Thyroid gland (tissue), 4 donors: Measurements from ENCODE around the gene CCDC85A. TPM values are rescaled to one million over a fixed set of nuclear protein-coding genes. Genes with fewer than 3 reads are reported as not detected.

Source experiments
- DNase-seq, 2 donors: peaks; one replicate each; pipeline ENCODE4 v3.0.0-alpha.2; 2019
- H3K27ac ChIP-seq, 3 donors: fragments of 200-600 bp; sonication (generic); 1 replicate in 2 of 3; 2 replicates in 1 of 3; pipeline ENCODE4 v1.5.1; 2016 to 2019; ENCODE audit warnings: mild to moderate bottlenecking in 1 of 3, moderate library complexity in 1 of 3
- H3K27me3 ChIP-seq: fragments of 200-600 bp; sonication (generic); one replicate; pipeline ENCODE4 v1.5.1; 2019
- H3K36me3 ChIP-seq, 2 donors: fragments of 200-600 bp; sonication (generic); one replicate each; pipeline ENCODE4 v1.5.1; 2016 to 2019
- H3K4me1 ChIP-seq, 2 donors: fragments of 200-600 bp; sonication (generic); one replicate each; pipeline ENCODE4 v1.5.1; 2017 to 2019
- H3K4me3 ChIP-seq, 3 donors: fragments of 200-600 bp; sonication (generic); replicated peaks in 1 of 3; 1 replicate in 2 of 3; 2 replicates in 1 of 3; pipeline ENCODE4 v1.5.1; 2016; ENCODE audit warnings: mild to moderate bottlenecking in 1 of 3
- H3K9me3 ChIP-seq: fragments of 200-600 bp; sonication (generic); one replicate; pipeline ENCODE4 v1.5.1; 2017
- POLR2A ChIP-seq, 2 donors: fragments of 450-650 bp; IDR thresholded peaks; one replicate each; pipeline ENCODE4 v1.6.1; 2017; ENCODE audit warnings: antibody characterized with exemption in 2 of 2, mild to moderate bottlenecking in 2 of 2, moderate library complexity in 1 of 2
- WGBS, 2 donors: methylation state at CpG; one replicate each; pipeline ENCODE4 v1.1.5; 2017; 5-methylcytosine and 5-hydroxymethylcytosine counted together
- intact Hi-C: fragments of 100-400 bp; cut with DNase I; formaldehyde crosslinking; loops from one replicate; pipeline ENCODE4 v1.15.1; 2023
- total RNA-seq, 4 donors: library from RNA; depleted of rRNA; stranded (reverse); fragments of >200 nt; gene quantifications; one replicate each; pipeline ENCODE4 v1.2.3, GENCODE V29; 2016
- TF ChIP-seq, protein P1 (sequence below), 6 experiments: fragments of 200-600 bp in 3 of 6; fragments of 450-650 bp in 3 of 6; sonication (generic) in 3 of 6; IDR thresholded peaks; one replicate each; pipeline ENCODE4 v1.5.1; 2016 to 2019; ENCODE audit warnings: antibody characterized with exemption in 6 of 6, mild to moderate bottlenecking in 2 of 6, inconsistent platforms in 1 of 6, moderate library complexity in 1 of 6

The CCDC85A gene
- total RNA-seq, 4 donors from 2014 or later, result 24.5 to 36.4 (median 27.6) TPM

- intact Hi-C loops, result no loop called here
- H3K4me1 ChIP-seq, result peaks cover 5 to 22% of the 10 kb centered on the region in 2 donors
- H3K9me3 ChIP-seq, result no peaks in the 10 kb centered on the region
- no peak overlapping the region for H3K27ac ChIP-seq
- TF ChIP-seq POLR2A (IDR thresholded peaks at IDR 0.05), result no peak
- TF ChIP-seq, protein P1, sequence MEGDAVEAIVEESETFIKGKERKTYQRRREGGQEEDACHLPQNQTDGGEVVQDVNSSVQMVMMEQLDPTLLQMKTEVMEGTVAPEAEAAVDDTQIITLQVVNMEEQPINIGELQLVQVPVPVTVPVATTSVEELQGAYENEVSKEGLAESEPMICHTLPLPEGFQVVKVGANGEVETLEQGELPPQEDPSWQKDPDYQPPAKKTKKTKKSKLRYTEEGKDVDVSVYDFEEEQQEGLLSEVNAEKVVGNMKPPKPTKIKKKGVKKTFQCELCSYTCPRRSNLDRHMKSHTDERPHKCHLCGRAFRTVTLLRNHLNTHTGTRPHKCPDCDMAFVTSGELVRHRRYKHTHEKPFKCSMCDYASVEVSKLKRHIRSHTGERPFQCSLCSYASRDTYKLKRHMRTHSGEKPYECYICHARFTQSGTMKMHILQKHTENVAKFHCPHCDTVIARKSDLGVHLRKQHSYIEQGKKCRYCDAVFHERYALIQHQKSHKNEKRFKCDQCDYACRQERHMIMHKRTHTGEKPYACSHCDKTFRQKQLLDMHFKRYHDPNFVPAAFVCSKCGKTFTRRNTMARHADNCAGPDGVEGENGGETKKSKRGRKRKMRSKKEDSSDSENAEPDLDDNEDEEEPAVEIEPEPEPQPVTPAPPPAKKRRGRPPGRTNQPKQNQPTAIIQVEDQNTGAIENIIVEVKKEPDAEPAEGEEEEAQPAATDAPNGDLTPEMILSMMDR (IDR thresholded peaks at IDR 0.05), result no peak
- no peaks in the 10 kb centered on the region for H3K27me3 ChIP-seq
- no peaks in the 10 kb centered on the region for H3K36me3 ChIP-seq
- no peak for DNase-seq
- H3K4me3 ChIP-seq, result no peak overlapping the region
These were observed 131.6 kb downstream of the CCDC85A start for GRCh38 chr2:56315376-56315775.

DNA sequence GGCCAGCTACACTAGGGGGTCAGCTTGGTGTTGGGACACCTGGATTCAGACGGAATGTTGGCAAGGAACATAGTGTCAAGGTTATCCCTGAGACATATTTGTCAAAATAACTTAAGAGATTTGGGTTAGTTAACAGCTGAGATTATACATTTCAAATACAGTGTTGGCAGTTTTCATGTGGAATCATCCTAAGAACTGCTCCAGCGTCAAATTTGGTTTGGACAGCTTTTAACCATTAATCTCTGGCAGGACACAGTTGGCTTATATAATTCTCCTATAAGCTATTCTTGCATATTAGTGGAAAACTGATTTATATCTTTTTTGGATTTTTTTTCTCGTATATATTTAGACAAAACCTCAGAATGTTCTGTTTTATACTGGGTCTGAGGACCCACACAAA is 132.2 kb downstream of the CCDC85A start:
- 86 to 94% methylated on average over 3 of the region's 3 CpGs for WGBS, 2 donors
- Histone ChIP-seq H3K4me1 (peaks cover 5 to 22% of the 10 kb centered on the region in 2 donors), H3K36me3 (no peaks in the 10 kb centered on the region), H3K9me3 (no peaks in the 10 kb centered on the region), H3K27ac (no peak overlapping the region), H3K4me3 (no peak overlapping the region), H3K27me3 (no peaks in the 10 kb centered on the region)
- no peak for TF ChIP-seq POLR2A (IDR thresholded peaks at IDR 0.05)
- TF ChIP-seq, protein P1 (IDR thresholded peaks at IDR 0.05), result no peak
- intact Hi-C loops, result no loop called here
- DNase-seq, result no peak

DNA sequence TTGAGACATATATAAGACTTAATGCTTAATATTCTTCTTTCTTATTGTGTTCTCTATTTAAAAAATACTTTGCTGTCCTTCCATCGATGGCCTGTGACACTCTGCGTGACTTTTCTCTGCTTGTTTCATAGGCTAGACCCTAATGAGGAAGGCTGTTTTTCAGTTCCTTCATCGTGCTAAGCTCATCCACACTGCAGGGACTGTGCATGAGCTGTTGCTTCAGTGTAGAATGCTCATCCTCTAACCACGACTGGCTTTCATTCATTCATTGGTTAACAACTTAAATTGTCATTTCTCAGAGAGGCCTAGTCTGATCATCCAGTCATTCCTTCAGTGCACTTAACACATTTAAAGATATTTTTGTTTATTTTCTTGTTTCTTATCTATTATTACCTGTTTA is 134.4 kb downstream of the CCDC85A start:
- H3K4me1 ChIP-seq, result peaks cover 5 to 22% of the 10 kb centered on the region in 2 donors
- TF ChIP-seq POLR2A (IDR thresholded peaks at IDR 0.05), result no peak
- TF ChIP-seq, protein P1 (IDR thresholded peaks at IDR 0.05), result no peak
- H3K27me3 ChIP-seq, result no peaks in the 10 kb centered on the region
- H3K9me3 ChIP-seq, result no peaks in the 10 kb centered on the region
- H3K4me3 ChIP-seq, result no peak overlapping the region
- H3K27ac ChIP-seq, result no peak overlapping the region
- no peak for DNase-seq
- 95% methylated on average over 4 of the region's 4 CpGs for WGBS, 2 donors
- intact Hi-C loops, result no loop called here
- no peaks in the 10 kb centered on the region for H3K36me3 ChIP-seq

- peaks cover 23 to 29% of the 10 kb centered on the region in 2 donors for H3K4me1 ChIP-seq
- H3K4me3 ChIP-seq, result no peak overlapping the region
- peak overlapping the region; percentile 24 to 82 (median 77) for H3K27ac ChIP-seq
- H3K27me3 ChIP-seq, result no peaks in the 10 kb centered on the region
- no peaks in the 10 kb centered on the region for H3K36me3 ChIP-seq
- intact Hi-C loops, result no loop called here
- TF ChIP-seq, protein P1 (IDR thresholded peaks at IDR 0.05), result no peak
- no peak for TF ChIP-seq POLR2A (IDR thresholded peaks at IDR 0.05)
- 48 to 59% methylated on average over 3 of the region's 3 CpGs for WGBS, 2 donors
- no peaks in the 10 kb centered on the region for H3K9me3 ChIP-seq
- no peak for DNase-seq
These were observed 142.0 kb downstream of the CCDC85A start for GRCh38 chr2:56325661-56326345.

- Histone ChIP-seq H3K4me3 (no peak overlapping the region), H3K27ac (peak overlapping the region; percentile 24 to 82 (median 77)), H3K4me1 (peaks cover 23 to 29% of the 10 kb centered on the region in 2 donors), H3K9me3 (no peaks in the 10 kb centered on the region), H3K27me3 (no peaks in the 10 kb centered on the region), H3K36me3 (no peaks in the 10 kb centered on the region)
- WGBS, 2 donors, result 18 to 30% methylated on average over 1 of the region's 1 CpG
- TF ChIP-seq, protein P1 (IDR thresholded peaks at IDR 0.05), result no peak
- no peak for TF ChIP-seq POLR2A (IDR thresholded peaks at IDR 0.05)
- no peak for DNase-seq
- intact Hi-C loops, result no loop called here
These were observed 142.6 kb downstream of the CCDC85A start for GRCh38 chr2:56326346-56326741.
